ENCODE results near the gene GGNBP2. TPM values are rescaled to one million over a fixed set of nuclear protein-coding genes. Genes with fewer than 3 reads are reported as not detected.

Gene GGNBP2
- total and polyA plus RNA-seq, 2 of the 8 experiments (the other 6 are each of a cell fraction or from before 2014, with no cell fraction given) = 29.2 to 35.8 TPM

DNA sequence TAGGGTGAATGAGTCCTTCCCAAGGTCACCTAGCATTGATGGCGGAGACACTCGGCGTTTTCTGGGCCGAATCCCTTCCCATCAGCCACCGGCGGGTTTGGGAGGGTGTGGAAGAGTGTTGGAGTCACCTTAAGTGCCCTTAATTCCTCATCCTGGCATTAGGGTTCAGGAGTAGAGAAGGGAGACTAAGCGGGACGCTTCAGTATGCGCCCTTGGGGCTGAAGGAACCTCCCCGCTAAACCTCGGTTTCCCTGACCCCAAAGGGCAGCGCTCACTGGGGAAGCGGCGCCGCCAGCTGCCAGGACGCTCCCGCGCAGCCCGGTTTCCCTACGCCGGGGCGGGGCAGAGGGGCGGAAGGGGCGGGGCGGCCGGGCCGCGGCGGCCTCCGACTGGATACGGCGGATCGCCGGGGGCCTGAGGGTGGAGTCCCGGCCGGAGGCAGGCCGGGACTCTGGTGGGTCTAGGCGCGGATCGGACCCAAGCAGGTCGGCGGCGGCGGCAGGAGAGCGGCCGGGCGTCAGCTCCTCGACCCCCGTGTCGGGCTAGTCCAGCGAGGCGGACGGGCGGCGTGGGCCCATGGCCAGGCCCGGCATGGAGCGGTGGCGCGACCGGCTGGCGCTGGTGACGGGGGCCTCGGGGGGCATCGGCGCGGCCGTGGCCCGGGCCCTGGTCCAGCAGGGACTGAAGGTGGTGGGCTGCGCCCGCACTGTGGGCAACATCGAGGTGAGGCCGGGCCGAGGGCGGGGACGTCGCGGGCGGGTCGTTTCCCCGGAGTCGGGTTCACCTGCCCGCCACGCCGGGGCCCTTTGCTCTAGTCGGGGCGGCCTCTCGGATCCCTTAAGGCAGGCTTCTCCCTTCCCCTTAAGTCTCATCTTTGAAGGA is 47.0 kb downstream of the GGNBP2 start, which contains the start of gene DHRS11 (continued):
- peak; percentile 45 for TF ChIP-seq POLR2AphosphoS5 (IDR thresholded peaks at IDR 0.05; ENCODE audit: low read depth, low read length)
- TF ChIP-seq EP300 (IDR thresholded peaks at IDR 0.05; ENCODE audit: borderline replicate concordance in 1 of 2, low read depth in 2 of 2, low read length in 2 of 2) = no peak
- peak; percentile 46; the same call in 1 of the 2 replicates for TF ChIP-seq GTF2F1 (IDR thresholded peaks at IDR 0.05; ENCODE audit: borderline replicate concordance, low read depth, low read length)
- TF ChIP-seq, protein P1, sequence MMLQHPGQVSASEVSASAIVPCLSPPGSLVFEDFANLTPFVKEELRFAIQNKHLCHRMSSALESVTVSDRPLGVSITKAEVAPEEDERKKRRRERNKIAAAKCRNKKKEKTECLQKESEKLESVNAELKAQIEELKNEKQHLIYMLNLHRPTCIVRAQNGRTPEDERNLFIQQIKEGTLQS (IDR thresholded peaks at IDR 0.05; ENCODE audit: insufficient read depth, low read depth, low read length) = no peak
- TF ChIP-seq, protein P2, sequence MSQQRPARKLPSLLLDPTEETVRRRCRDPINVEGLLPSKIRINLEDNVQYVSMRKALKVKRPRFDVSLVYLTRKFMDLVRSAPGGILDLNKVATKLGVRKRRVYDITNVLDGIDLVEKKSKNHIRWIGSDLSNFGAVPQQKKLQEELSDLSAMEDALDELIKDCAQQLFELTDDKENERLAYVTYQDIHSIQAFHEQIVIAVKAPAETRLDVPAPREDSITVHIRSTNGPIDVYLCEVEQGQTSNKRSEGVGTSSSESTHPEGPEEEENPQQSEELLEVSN (IDR thresholded peaks at IDR 0.05) = peak; percentile 50
- no peak for TF ChIP-seq SRF (IDR thresholded peaks at IDR 0.05; ENCODE audit: low read depth, low read length)
- peak in 1 of 2 experiments; percentile 73; a peak in 2 of 3 replicates for TF ChIP-seq POLR2A (IDR thresholded peaks at IDR 0.05; ENCODE audit: control extremely low read depth in 1 of 2, low read depth in 2 of 2, low read length in 2 of 2)
- TF ChIP-seq NRF1 (IDR thresholded peaks at IDR 0.05; ENCODE audit: low read depth, low read length) = peak; percentile 33
- TF ChIP-seq, protein P3, sequence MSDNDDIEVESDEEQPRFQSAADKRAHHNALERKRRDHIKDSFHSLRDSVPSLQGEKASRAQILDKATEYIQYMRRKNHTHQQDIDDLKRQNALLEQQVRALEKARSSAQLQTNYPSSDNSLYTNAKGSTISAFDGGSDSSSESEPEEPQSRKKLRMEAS (IDR thresholded peaks at IDR 0.05) = peak; percentile 31
